GM19397 (cell line): Measurements from ENCODE around the gene SF3A2.
"Not testable (repeated sequence)": the region's sequence is repeated elsewhere in the genome, so short reads cannot be mapped to it uniquely, and the experiment has no call there.

ENCODE experiments used
- ATAC-seq: cut with Tn5 transposase; IDR thresholded peaks from one replicate; pipeline ENCODE4 v1.9.1; 2021; ENCODE audit warnings: mild to moderate bottlenecking, moderate library complexity; ENCODE audit not compliant: unreplicated experiment

The SF3A2 gene

DNA sequence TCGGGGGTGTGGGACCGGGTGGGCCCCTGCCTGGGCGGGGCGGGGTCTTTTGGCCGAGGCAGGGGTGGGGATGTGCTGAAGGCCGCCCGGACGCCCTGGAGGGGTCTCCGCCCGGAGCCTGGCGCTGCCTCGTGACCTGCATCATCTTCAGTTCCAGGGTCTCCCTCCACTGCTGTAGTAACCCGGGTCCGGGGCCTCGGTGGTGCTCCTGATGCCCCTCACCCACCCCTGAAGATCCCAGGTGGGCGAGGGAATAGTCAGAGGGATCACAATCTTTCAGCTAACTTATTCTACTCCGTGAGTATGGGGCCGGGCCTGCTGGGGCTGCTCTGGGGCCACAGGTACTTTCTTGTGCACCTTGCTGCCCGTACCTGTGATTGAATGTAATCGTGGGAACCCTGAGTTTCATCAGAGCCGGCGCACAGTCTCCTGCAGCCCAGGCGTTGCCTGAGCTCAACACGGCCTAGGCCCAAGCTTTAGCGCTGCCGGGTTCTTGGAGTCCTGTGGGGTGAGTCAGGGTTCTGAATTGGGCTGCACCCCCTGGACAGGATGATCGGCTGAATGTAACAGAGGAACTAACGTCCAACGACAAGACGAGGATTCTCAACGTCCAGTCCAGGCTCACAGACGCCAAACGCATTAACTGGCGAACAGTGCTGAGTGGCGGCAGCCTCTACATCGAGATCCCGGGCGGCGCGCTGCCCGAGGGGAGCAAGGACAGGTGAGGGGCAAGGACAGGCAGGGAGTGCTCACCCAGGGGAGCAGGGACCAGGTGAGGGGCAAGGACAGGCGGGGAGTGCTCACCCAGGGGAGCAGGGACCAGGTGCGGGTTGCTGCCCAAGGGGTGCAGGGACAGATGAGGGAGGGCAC, 34.8 kb downstream of the SF3A2 start:
- ATAC-seq: no peak

DNA sequence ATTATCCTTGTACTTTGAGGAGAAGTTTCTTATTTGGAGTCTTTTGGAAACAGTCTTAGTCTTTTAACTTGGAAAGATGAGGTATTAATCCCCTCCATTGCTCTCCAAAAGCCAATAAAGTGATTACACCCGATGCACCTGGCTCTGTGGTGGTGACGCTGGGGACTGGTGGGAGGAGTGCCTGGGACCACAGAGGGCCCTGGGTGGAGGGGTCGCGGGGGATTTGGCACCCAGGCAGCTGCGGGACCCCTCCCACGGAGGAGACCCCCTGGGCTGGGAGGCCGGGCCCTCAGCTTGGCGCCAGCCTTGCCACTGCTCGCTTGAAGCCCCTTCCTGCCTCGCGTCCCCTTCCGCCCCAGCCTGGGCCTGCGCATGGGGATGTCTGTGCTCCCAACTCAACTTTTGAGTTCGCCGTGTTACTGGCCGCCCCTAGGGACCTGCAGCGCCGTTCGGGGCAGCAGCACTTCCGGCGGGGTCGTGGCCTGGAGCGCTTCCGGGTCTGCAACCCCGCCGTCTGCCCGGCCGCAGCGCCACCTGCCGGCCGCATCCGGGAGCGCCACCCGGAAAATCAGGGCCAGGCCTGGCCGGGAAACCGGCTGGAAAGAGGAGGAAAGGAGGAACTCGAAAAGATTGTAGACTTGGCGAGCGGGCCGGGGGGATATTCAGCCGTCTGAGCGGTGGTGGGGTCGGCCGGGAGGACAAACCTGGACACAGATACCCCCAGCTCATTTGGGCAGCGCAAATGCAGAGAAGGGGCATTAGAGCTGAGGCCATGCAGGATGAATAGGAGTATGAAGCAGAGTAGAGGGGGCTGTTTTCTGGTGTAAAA, 36.9 kb downstream of the SF3A2 start:
- no peak for ATAC-seq

DNA sequence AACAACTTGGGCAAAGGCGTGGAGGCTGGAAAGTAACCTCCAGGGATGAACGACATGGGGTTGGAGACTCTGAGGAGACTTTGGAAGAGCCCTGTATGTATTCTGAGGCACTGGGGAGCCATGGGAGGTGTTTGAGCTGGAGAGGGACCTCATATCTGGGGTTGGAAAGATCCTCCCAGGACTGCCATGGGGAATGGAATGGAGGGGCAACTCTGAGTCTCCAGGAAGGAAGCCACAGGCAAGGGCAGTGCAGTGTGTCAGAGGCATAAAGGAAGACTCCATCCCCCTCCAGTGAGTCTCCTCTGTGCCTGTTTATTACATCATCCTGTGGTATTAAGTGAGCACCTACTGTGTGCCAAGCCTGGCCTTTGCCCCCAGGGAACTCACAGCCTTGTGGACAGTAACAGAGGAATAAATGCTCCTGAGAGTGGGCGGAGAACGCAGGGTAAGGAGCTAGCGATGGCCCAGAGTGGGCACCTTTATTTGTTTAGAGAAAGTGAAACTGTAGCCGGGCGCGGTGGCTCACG, 37.6 kb downstream of the SF3A2 start:
- no peak for ATAC-seq

DNA sequence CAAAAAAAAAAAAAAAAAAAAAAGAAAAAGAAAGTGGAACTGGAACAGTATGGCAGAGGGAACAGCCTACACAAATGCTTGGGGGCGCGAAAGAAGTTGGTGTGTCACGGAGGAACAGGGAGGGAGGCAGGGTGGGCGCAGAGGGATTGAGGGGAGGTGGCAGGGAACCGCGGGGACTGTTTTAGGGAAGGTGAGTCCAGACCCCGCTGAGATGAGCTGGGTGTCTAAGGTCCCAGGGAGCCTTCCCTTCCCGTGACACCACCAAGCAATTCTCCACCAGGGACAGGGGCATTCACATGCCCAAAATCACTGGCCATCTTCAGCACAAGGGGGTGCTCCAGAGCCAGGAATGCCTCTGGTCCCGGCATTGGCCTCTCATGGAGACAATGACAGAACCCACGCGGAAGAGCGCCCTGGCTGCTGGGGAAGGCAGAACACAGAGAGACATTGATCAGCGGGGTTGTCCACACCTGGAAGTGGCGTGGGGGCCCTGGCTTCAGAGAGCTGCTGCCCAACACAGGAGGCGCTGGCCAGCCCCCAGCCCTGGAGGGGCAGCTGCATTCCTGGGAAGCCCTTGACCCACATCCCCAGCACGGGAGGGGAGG, 38.4 kb downstream of the SF3A2 start:
- no peak for ATAC-seq

DNA sequence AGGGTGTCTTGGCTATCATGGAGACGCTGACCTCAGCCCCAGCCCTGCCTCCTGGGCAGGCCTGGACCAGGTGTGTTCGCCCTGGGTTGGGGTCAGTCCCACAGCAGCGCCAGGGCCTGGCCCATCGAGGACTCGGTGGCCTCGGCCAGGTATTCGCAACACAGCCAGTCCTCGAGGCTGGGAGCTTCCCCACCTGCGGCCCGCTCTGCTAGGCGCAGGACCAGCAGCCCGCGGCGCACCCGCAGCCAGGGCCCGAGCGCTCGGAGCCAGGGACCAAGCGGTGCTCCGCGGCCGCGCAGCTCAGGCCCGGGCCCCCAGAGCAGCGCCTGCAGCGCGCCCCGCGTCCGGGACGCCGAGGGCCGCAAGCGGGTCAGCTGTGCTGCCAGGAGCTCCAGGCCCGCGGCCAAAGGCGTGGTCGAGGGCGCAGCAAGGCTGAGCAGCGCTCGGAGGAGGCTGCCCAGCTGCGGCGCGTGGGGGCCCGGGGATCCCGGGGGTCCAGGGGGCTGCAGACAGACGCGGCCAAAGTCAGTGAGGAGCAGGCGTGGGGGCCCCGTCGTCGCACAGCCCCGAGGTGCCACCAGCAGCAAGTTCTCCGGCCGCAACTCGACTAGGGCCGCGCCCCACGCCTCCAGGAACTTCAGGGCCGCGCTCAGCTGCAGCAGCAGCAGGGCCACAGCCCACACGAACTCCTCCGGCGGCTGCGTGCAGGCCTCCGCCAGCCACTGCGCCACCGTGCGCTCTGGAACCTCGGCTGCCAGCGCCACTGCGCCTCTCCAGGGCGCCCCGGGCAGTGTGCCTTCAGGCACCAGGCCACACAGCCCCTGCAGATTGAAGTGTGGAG, 39.2 kb downstream of the SF3A2 start:
- no peak for ATAC-seq

DNA sequence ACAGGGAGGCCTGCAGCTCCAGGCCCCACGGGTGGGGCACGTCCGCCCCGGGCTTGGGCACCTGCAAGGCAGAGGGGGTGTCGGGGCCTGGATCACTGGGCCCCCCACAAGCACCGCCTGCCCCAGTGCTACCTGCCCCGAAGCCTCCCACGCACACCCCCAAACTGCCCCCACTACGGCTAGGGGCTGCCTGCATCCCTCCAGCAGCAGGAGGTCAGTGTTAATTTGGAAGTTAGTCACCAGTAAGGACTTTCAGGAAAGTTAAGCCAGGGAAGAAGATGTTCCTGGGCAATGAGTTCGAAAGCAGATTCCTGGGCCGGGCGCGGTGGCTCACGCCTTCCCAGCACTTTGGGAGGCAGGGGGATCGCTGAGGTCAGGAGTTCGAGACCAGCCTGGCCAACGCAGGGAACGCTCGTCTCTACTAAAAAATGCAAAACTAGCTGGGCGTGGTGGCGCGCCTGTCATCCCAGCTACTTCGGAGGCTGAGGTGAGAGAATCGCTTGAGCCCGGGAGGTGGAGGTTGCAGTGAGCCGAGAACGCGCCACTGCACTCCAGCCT, 39.9 kb downstream of the SF3A2 start:
- no peak for ATAC-seq

DNA sequence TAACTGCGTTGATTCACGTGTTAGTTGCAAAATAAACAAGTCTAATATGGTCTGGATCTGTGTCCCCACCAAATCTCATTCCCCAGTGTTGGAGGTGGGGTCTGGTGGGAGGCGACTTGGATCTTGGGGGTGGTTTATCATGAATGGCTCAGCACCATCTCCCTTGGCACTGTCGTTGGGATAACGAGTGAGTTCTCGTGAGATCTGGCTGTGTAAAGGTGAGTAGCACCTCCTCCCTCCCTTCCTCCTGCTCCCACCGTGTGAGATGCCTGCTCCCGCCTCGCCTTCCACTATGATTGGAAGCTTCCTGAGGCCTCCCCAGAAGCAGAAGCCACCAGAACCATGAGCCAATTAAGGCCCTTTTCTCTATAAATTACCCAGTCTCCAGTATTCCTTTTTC, 40.5 kb downstream of the SF3A2 start:
- no peak for ATAC-seq

DNA sequence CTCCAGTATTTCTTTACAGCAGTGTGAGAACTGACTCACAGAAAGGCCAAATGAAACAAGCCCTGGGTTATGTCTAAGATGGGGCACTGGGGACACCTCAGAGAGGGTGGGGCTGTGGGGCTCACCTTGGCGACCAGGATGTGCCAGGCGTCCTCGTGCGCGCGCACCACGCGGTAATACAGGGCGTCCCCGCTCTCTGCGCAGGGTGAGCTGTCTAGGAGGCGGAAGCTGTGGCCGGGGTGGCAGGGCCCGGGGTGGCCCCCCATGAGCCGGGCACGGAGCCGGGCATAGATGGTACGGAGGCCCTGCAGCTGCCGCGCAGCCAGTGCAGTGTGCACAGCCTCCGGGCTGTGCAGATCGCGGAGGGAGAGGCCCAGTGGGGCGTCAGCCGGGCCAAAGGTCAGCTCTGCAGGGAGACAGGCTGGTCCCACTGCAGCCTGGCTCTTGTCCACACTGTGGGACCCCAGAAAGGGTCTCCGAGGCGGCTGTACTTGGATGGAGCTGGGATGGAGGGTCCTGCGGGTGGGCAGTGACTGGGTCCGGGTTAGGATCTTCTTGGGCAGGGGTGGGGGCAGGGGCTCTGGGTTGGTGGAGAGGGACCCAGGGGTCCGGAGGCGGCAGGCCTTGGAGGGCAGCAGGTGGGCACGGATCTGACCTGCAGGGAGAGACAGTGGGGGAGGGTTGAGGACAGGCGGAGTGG, 42.0 kb downstream of the SF3A2 start:
- no peak for ATAC-seq

DNA sequence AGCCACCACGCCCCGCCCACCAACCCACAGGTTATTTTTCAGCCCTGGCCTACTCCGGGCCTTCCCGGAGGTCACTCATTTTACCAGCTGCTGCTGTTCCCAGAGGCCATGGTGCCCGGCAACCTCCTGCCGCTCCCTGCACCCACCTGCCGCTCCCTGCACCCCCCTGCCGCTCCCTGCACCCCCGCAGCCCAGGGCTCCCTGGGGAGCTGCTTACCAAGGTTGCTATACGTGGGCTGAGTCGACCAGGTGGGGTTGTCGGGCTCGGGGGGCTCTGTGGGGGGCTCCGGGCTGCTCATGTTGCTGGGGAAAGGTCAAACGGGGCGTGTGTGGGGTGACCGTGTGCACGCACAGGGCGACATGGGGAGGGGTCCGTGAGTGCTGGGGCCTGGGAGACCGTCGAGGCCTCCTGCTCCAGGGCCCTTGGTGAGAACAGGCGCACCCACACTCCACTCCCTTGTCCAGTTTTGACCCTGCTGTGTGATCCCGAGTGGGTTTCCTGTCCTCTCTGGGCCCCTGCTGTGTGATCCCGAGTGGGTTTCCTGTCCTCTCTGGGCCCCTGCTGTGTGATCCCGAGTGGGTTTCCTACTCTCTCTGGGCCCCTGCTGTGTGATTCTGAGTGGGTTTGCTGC, 44.1 kb downstream of the SF3A2 start:
- ATAC-seq: no peak

DNA sequence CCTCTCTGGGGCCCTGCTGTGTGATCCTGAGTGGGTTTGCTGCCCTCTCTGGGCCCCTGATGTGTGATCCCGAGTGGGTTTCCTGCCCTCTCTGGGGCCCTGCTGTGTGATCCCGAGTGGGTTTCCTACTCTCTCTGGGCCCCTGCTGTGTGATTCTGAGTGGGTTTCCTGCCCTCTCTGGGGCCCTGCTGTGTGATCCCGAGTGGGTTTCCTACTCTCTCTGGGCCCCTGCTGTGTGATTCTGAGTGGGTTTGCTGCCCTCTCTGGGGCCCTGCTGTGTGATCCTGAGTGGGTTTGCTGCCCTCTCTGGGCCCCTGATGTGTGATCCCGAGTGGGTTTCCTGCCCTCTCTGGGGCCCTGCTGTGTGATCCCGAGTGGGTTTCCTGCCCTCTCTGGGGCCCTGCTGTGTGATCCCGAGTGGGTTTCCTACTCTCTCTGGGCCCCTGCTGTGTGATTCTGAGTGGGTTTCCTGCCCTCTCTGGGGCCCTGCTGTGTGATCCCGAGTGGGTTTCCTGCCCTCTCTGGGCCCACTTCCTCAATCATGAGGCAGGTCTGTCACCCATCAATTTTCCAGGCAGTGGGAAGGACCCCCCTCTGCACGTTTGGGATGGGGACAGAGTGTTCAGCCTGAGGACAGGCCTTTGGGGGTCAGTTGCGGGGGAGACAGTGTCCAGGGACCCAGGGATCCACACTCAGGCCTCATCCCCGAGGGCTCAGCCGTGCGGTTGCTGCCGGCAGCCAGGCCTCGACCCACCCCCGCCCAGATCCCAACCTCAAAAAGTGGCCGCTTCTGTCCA, 44.8 kb downstream of the SF3A2 start:
- ATAC-seq: not testable (repeated sequence)

DNA sequence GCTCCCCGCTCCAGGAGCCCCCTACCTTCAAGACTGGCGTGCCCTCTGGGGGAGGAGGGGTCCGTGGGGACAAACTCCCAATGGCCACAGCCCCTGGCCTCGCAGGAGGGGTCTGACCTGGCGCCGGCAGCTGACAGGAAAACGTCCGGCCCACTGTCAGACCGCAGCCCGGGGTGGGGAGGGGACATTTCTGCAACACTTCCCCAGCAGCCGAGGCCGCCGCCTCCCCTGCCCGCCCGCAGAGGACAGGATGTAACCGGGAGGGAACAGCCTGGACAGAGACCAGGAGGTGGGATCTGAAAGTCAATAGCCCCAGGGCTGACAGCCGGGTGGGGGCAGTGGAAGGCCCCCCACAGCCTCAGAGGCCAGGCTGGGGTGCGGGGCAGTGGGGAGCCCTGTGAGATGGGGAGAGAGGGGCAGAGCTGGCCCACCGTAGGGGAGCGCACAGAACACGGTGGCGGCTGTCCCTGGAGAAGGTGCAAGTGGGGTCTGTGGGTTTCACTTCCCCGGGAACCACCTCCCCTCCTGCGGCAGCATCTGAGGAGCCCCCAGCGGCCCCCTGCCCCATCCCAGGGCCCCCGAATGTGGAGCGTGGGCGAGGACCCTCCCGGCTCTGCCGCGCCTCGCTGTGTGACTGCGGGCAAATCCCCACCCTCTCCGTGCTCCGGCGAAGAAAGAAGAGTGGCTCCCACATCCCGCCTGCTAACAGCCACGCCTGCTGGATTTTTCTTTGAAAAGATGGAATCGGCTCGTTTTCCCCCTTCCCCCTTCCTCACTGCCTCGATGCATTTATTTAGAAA, 45.6 kb downstream of the SF3A2 start, which contains the start of gene PEAK3:
TSS of gene PEAK3 (minus strand) at position 114 of the 800 bp plus-strand sequence. CDS start 1,244 bp downstream, outside the sequence.
- ATAC-seq: no peak

DNA sequence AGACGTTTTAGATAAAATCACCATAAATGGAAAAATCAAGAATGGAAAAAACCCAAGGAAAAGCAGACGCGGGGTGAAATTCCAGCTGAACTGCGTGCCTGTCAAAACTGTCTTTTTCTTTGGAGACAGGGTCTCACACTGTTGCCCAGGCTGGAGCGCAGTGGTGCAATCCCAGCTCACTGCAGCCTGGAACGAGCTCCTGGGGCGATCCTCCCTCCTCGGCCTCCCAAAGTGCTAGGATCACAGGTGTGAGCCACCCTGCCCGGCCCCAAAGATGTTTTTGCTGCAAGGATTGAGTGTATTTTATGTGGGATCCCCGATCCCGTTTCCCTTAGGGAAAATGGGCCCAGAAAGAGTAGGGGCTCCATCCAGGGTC, 46.2 kb downstream of the SF3A2 start:
- no peak for ATAC-seq

DNA sequence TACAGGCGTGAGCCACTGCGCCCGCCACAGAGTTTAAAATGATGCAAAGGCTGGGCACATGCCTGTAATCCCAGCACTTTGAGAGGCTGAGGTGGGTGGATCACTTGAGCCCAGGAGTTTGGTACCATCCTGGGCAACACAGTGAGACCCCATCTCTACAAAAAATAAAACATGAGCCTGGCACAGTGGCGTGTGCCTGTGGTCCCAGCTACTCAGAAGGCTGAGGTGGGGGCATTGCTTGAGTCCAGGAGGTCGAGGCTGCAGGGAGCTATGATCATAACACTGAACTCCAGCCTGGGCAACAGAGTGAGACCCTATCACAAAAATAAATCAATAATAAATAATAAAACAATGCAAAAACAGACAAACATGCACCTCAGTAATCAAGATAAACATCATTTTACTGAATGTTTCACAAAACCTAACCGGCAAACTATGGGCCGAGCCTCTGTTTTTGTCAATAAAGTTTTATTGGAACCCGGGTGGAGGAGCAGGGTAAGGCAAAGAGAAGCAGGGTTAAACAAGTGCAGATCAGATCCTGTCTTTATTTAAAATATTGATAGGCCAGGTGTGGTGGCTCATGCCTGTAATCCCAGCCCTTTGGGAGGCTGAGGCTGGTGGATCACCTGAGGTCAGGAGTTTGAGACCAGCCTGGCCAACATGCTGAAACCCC, 47.3 kb downstream of the SF3A2 start:
- ATAC-seq: no peak

DNA sequence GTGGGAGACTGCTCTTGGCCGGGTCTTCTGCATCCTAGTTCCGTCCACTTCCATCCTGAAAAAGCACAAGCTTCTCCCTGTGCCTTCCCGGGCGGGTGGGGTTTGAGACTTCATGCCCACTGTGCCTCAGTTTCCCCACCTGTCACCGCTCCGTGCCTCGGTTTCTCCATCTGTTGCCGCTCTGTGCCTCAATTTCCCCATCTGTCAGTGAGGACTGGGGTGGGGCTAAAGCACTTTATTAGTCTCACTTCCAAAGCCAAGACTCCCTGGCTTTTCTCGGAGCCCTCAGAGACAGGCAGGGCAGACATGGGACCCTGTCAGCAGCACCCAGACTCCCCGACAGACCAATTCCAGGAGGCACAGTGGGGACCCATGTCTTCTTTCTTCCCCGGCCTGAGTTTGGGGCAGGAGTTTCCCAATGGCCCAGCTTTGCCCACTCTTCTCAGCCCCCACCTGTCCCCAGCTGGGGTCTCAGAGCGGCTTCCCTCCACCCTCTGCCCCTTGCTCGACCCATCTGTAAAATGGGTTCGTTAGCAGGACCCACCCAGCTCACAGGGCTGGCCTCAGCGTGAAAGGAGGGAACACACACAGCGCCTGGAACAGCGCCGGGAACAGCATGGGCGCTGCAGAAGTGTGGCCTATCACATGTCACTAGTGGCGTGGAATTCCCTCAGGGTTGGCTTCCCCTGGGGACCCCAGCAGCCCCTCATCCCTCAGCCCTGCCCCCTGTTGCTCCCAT, 49.9 kb downstream of the SF3A2 start:
- ATAC-seq: no peak

DNA sequence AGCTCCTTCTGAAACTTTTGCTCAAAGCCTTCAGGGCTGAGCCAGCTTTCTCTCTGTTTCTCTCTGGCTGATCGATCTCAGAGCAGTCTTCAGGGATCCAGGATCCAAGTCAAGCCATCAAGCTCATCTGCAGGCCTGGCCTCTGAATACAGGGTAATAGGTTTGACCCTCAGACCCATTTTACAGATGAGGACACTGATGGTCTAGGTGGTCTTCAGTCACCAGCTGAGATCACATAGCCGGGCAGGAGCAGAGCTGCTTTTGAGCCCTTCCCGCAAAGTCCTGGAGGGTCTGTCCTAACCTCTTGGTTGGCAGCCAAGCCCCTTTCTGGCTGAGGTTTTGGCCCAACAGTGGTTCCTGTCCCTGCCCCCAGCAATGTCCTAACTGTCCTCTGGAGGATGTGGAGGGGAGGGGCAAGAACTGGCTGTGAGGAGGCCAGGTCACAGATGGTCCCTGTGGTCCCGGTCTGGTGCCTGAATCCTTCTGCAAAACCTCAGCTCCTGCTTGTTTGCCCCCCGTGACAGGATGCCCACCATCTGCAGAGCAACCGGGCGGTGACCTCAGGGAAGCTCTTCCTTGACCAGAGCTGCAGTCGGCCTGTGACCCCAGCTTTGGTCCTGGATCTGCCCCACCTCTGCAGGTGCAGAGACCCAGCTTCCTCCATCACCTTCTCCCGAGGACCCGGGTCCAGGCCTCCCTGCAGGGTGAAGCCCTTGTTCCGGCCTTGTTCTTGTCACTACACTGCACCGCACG, 51.1 kb downstream of the SF3A2 start:
- no peak for ATAC-seq
